ENCODE results near the gene INCA1.

The INCA1 gene

DNA sequence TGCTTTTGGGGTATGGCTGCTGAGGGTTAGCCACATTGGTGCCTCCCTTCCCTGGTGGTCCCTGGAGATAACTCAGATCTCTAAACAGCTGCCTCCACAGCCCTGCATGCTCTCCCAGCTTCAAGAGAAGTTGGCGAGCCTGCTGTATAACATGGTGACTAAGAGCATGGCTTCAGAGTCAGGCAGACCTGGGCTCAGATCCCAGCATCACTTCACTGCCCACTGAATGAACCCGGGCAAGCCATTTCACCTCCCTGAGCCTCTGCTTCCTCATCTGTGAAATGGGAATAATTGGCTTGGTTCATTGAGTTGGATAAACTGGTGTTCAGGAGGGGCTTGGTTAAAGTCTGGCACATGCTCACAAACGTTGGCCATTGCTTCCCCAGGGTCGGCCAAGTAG, 17.0 kb upstream of the INCA1 start:
- Histone ChIP-seq H3K27me3 (ENCODE audit: control insufficient read depth, insufficient read depth, low read length, poor library complexity, severe bottlenecking) (no peaks in the 10 kb centered on the region), H3K9me3 (ENCODE audit: control insufficient read depth, low read length) (no peaks in the 10 kb centered on the region), H3K4me3 (ENCODE audit: insufficient read depth, low read depth, low read length) (no peak overlapping the region), H3K36me3 (ENCODE audit: control insufficient read depth, insufficient read depth, low read length) (peaks cover 18% of the 10 kb centered on the region), H3K27ac (ENCODE audit: insufficient read depth, low read depth, low read length, poor library complexity, severe bottlenecking) (no peak overlapping the region), H3K4me1 (ENCODE audit: control insufficient read depth, insufficient read depth, low read length) (no peaks in the 10 kb centered on the region)
- WGBS, 2 experiments, result 88 to 96% methylated on average over 4 of the region's 4 CpGs

GRCh38 chr17:5011928-5012327, 14.6 kb upstream of the INCA1 start:
- WGBS, 2 experiments, result 90 to 95% methylated on average over 6 of the region's 6 CpGs
- Histone ChIP-seq H3K36me3 (ENCODE audit: control insufficient read depth, insufficient read depth, low read length) (peaks cover 20% of the 10 kb centered on the region), H3K27me3 (ENCODE audit: control insufficient read depth, insufficient read depth, low read length, poor library complexity, severe bottlenecking) (no peaks in the 10 kb centered on the region), H3K9me3 (ENCODE audit: control insufficient read depth, low read length) (no peaks in the 10 kb centered on the region), H3K27ac (ENCODE audit: insufficient read depth, low read depth, low read length, poor library complexity, severe bottlenecking) (no peak overlapping the region), H3K4me1 (ENCODE audit: control insufficient read depth, insufficient read depth, low read length) (no peaks in the 10 kb centered on the region), H3K4me3 (ENCODE audit: insufficient read depth, low read depth, low read length) (no peak overlapping the region)

- Histone ChIP-seq H3K36me3 (ENCODE audit: control insufficient read depth, insufficient read depth, low read length) (peaks cover 31% of the 10 kb centered on the region), H3K4me1 (ENCODE audit: control insufficient read depth, insufficient read depth, low read length) (peaks cover 17% of the 10 kb centered on the region), H3K27ac (ENCODE audit: insufficient read depth, low read depth, low read length, poor library complexity, severe bottlenecking) (no peak overlapping the region), H3K4me3 (ENCODE audit: insufficient read depth, low read depth, low read length) (no peak overlapping the region), H3K27me3 (ENCODE audit: control insufficient read depth, insufficient read depth, low read length, poor library complexity, severe bottlenecking) (no peaks in the 10 kb centered on the region), H3K9me3 (ENCODE audit: control insufficient read depth, low read length) (no peaks in the 10 kb centered on the region)
- whole genome bisulfite sequencing, 2 experiments, result 94% methylated on average over 18 of the region's 18 CpGs
These were observed 6.0 kb upstream of the INCA1 start for GRCh38 chr17:5003214-5003867.

DNA sequence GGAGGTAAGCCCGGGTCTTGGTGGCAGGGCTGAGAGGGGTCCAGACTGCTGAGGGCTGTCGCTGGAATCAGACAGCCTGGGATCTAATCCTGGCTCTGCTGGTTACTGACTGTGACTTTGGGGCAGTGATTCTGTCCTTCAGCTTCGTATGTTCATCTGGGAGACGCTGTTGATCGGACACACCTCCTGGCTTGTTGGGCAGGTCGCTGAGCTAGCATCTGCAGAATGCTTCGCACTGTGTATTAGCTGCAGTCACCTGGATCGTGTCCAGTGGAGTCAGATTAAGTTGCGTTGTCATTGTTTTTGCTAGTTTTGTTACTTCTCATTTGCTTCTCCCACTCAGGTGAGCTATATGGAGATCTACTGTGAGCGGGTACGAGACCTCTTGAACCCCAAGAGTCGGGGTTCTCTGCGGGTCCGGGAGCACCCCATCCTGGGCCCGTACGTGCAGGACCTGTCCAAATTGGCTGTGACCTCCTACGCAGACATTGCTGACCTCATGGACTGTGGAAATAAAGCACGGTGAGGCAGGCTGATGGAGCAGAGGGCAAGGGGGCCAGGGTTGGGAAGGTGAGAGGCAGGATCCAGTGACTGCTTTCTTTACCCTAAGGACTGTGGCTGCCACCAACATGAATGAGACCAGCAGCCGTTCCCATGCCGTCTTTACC, 4.9 kb upstream of the INCA1 start:
- Histone ChIP-seq H3K9me3 (ENCODE audit: control insufficient read depth, low read length) (no peaks in the 10 kb centered on the region), H3K4me3 (ENCODE audit: insufficient read depth, low read depth, low read length) (no peak overlapping the region), H3K27ac (ENCODE audit: insufficient read depth, low read depth, low read length, poor library complexity, severe bottlenecking) (no peak overlapping the region), H3K27me3 (ENCODE audit: control insufficient read depth, insufficient read depth, low read length, poor library complexity, severe bottlenecking) (peaks cover 2% of the 10 kb centered on the region), H3K4me1 (ENCODE audit: control insufficient read depth, insufficient read depth, low read length) (peaks cover 17% of the 10 kb centered on the region), H3K36me3 (ENCODE audit: control insufficient read depth, insufficient read depth, low read length) (peaks cover 28% of the 10 kb centered on the region)
- 96 to 97% methylated on average over 20 of the region's 20 CpGs for WGBS, 2 experiments

DNA sequence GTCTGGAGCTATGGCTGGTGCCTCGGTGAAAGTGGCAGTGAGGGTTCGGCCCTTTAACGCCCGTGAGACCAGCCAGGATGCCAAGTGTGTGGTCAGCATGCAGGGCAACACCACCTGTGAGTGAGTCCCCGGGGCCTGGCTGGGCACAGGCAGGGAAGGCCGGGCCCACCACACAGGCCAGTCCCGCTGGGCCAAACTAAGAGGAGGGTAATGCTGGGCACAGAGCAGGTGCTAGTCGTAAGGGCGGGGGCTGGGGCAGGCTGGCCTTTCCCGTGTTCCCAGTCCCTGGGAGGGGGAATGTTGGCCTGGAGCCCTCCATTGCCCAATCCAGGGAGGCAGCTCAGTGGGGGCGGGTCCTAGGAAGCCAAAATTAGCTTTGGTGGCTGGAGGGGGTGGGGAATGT, 2.9 kb upstream of the INCA1 start:
- H3K9me3 ChIP-seq (ENCODE audit: control insufficient read depth, low read length), result no peaks in the 10 kb centered on the region
- H3K4me1 ChIP-seq (ENCODE audit: control insufficient read depth, insufficient read depth, low read length), result peaks cover 17% of the 10 kb centered on the region
- 84 to 86% methylated on average over 11 of the region's 11 CpGs for WGBS, 2 experiments
- H3K36me3 ChIP-seq (ENCODE audit: control insufficient read depth, insufficient read depth, low read length), result peaks cover 28% of the 10 kb centered on the region
- peaks cover 22% of the 10 kb centered on the region for H3K27me3 ChIP-seq (ENCODE audit: control insufficient read depth, insufficient read depth, low read length, poor library complexity, severe bottlenecking)
- H3K27ac ChIP-seq (ENCODE audit: insufficient read depth, low read depth, low read length, poor library complexity, severe bottlenecking), result no peak overlapping the region
- no peak overlapping the region for H3K4me3 ChIP-seq (ENCODE audit: insufficient read depth, low read depth, low read length)

DNA sequence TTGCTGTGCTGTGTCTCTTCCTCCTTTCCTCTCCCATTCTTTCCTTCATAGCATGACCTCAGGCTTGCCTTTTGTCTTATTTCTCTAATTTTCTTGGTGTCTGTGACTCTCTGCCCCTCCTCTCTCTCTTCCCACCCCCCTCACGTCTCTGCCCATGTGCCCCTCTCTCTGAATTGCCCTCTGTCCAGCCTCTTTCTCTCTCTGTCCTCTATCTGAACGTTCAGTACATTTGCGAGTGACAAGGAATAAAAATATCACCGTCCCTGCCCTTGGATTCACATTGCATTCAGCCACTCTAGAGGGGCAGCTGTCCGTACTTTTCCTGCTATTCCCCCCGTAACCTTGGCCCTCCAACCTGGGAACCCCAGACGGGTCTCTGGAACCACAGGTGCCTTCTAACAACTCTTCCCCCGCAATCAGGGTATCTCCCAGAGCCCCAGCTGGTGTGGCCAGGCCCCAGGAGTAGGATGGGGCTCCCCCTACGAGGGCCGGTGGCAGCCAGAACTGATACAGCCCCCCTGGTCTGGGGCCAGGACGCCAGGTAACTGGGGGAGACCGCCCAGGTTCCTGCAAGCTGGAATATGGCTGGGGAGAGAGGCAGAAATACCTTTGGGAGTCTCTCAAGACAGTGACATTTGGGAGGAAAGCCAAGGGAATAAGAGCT, 2.2 kb upstream of the INCA1 start:
- peaks cover 17% of the 10 kb centered on the region for H3K4me1 ChIP-seq (ENCODE audit: control insufficient read depth, insufficient read depth, low read length)
- WGBS, 2 experiments, result 75 to 77% methylated on average over 12 of the region's 12 CpGs
- no peak overlapping the region for H3K27ac ChIP-seq (ENCODE audit: insufficient read depth, low read depth, low read length, poor library complexity, severe bottlenecking)
- H3K9me3 ChIP-seq (ENCODE audit: control insufficient read depth, low read length), result no peaks in the 10 kb centered on the region
- H3K36me3 ChIP-seq (ENCODE audit: control insufficient read depth, insufficient read depth, low read length), result peaks cover 27% of the 10 kb centered on the region
- H3K4me3 ChIP-seq (ENCODE audit: insufficient read depth, low read depth, low read length), result peak overlapping the region; percentile 89
- peaks cover 24% of the 10 kb centered on the region for H3K27me3 ChIP-seq (ENCODE audit: control insufficient read depth, insufficient read depth, low read length, poor library complexity, severe bottlenecking)

- H3K9me3 ChIP-seq (ENCODE audit: control insufficient read depth, low read length), result no peaks in the 10 kb centered on the region
- peaks cover 24% of the 10 kb centered on the region for H3K27me3 ChIP-seq (ENCODE audit: control insufficient read depth, insufficient read depth, low read length, poor library complexity, severe bottlenecking)
- H3K36me3 ChIP-seq (ENCODE audit: control insufficient read depth, insufficient read depth, low read length), result peaks cover 20% of the 10 kb centered on the region
- H3K4me1 ChIP-seq (ENCODE audit: control insufficient read depth, insufficient read depth, low read length), result peaks cover 17% of the 10 kb centered on the region
- WGBS, 2 experiments, result 21 to 23% methylated on average over 14 of the region's 14 CpGs
- no peak overlapping the region for H3K27ac ChIP-seq (ENCODE audit: insufficient read depth, low read depth, low read length, poor library complexity, severe bottlenecking)
- peak overlapping the region; percentile 89 for H3K4me3 ChIP-seq (ENCODE audit: insufficient read depth, low read depth, low read length)
These were observed 1.6 kb upstream of the INCA1 start for GRCh38 chr17:4998732-4999429.

- H3K9me3 ChIP-seq (ENCODE audit: control insufficient read depth, low read length), result no peaks in the 10 kb centered on the region
- H3K27ac ChIP-seq (ENCODE audit: insufficient read depth, low read depth, low read length, poor library complexity, severe bottlenecking), result no peak overlapping the region
- peak overlapping the region; percentile 89 for H3K4me3 ChIP-seq (ENCODE audit: insufficient read depth, low read depth, low read length)
- 0 to 1% methylated on average over 55 of the region's 55 CpGs for WGBS, 2 experiments
- H3K27me3 ChIP-seq (ENCODE audit: control insufficient read depth, insufficient read depth, low read length, poor library complexity, severe bottlenecking), result peaks cover 24% of the 10 kb centered on the region
- peaks cover 17% of the 10 kb centered on the region for H3K4me1 ChIP-seq (ENCODE audit: control insufficient read depth, insufficient read depth, low read length)
- H3K36me3 ChIP-seq (ENCODE audit: control insufficient read depth, insufficient read depth, low read length), result peaks cover 18% of the 10 kb centered on the region
These were observed 857 bp upstream of the INCA1 start for GRCh38 chr17:4998027-4998731.

- H3K4me3 ChIP-seq (ENCODE audit: insufficient read depth, low read depth, low read length), result no peak overlapping the region
- 88 to 89% methylated on average over 6 of the region's 6 CpGs for WGBS, 2 experiments
- peaks cover 24% of the 10 kb centered on the region for H3K27me3 ChIP-seq (ENCODE audit: control insufficient read depth, insufficient read depth, low read length, poor library complexity, severe bottlenecking)
- no peaks in the 10 kb centered on the region for H3K36me3 ChIP-seq (ENCODE audit: control insufficient read depth, insufficient read depth, low read length)
- H3K9me3 ChIP-seq (ENCODE audit: control insufficient read depth, low read length), result no peaks in the 10 kb centered on the region
- H3K27ac ChIP-seq (ENCODE audit: insufficient read depth, low read depth, low read length, poor library complexity, severe bottlenecking), result no peak overlapping the region
- H3K4me1 ChIP-seq (ENCODE audit: control insufficient read depth, insufficient read depth, low read length), result peaks cover 8% of the 10 kb centered on the region
These were observed 3.2 kb downstream of the INCA1 start for GRCh38 chr17:4994081-4994595.

Data from ectodermal cell (in vitro differentiated cells).